Heart right ventricle (tissue), 16 donors: ENCODE data around the gene SNAP25. TPM values are rescaled to one million over a fixed set of nuclear protein-coding genes. Genes with fewer than 3 reads are reported as not detected.

Source experiments
- ATAC-seq, 8 donors: fragments of 200-7000 bp; cut with Tn5 transposase; one replicate each; pipeline ENCODE4 v1.9.1; 2020; ENCODE audit warnings: mild to moderate bottlenecking in 8 of 8, moderate library complexity in 8 of 8, moderate number of reproducible peaks in 1 of 8
- DNase-seq, 2 donors: peaks; one replicate each; pipeline ENCODE4 v3.0.0-alpha.2; 2020
- H3K27ac ChIP-seq, 10 donors: fragments of 200-600 bp; sonication (generic) in 2 of 10; one replicate each; pipeline versions ENCODE4 v1.5.0 to v1.8.0; 2020 to 2022; ENCODE audit warnings: mild to moderate bottlenecking in 3 of 10
- H3K27me3 ChIP-seq, 7 donors: fragments of 200-600 bp; one replicate each; pipeline ENCODE4 v1.8.0; 2021 to 2022; ENCODE audit warnings: mild to moderate bottlenecking in 2 of 7
- H3K36me3 ChIP-seq, 9 donors: fragments of 200-600 bp; sonication (generic) in 1 of 9; one replicate each; pipeline versions ENCODE4 v1.5.0 to v1.8.0; 2020 to 2022; ENCODE audit warnings: mild to moderate bottlenecking in 2 of 9
- H3K4me1 ChIP-seq, 9 donors: fragments of 200-600 bp; sonication (generic) in 1 of 9; one replicate each; pipeline versions ENCODE4 v1.5.0 to v1.8.0; 2020 to 2022; ENCODE audit warnings: mild to moderate bottlenecking in 4 of 9
- H3K4me3 ChIP-seq, 10 donors: fragments of 200-600 bp; sonication (generic) in 2 of 10; one replicate each; pipeline versions ENCODE4 v1.5.0 to v1.8.0; 2020 to 2022; ENCODE audit warnings: mild to moderate bottlenecking in 7 of 10, moderate library complexity in 2 of 10
- H3K9me3 ChIP-seq, 11 donors: fragments of 200-600 bp in 10 of 11; sonication (generic) in 2 of 11; one replicate each; pipeline versions ENCODE4 v1.5.0 to v1.8.0; 2013 to 2022; ENCODE audit warnings: mild to moderate bottlenecking in 2 of 11, control low read depth in 1 of 11, moderate library complexity in 1 of 11
- WGBS, 2 donors: extraction: QIAGEN DNeasy Blood & Tissue Kit; methylation state at CpG; one replicate each; pipeline ENCODE4 v1.1.7; 2013; ENCODE audit warnings: inconsistent platforms in 1 of 2; 5-methylcytosine and 5-hydroxymethylcytosine counted together
- intact Hi-C, 10 donors: fragments of 100-400 bp; cut with DNase I; formaldehyde crosslinking; loops; one replicate each; pipeline versions ENCODE4 v1.11.1 to v1.14.2; 2022
- polyA plus RNA-seq, 2 donors: library from polyadenylated mRNA; stranded (reverse); fragments of 200-250 nt; gene quantifications; one replicate each; pipeline ENCODE4 v1.2.3, GENCODE V29; 2013
- total RNA-seq, 10 donors: library from RNA; stranded (reverse); fragmentation: NEBNext Ultra II Directional in 3 of 10; extraction: Animal tissue kit (Norgen Biotek cat#: 25700) in 3 of 10; gene quantifications; one replicate each; pipeline versions ENCODE4 v1.2.1 to v1.2.4, GENCODE V29; 2021 to 2023
- TF ChIP-seq, protein P1 (sequence below), 9 donors: fragments of 200-600 bp; sonication (generic) in 2 of 9; IDR thresholded peaks; one replicate each; pipeline versions ENCODE4 v1.5.0 to v1.8.0; 2021 to 2022; ENCODE audit warnings: antibody characterized with exemption in 9 of 9, mild to moderate bottlenecking in 5 of 9, moderate library complexity in 1 of 9
- donor health status: Arrhythmogenic right ventricular cardiomyopathy.
- donor health status: ischemic (EF 13 %, LVEDD 7.1; RV severe dilation, severe dysfunction).
- donor health status: healthy with polysubstance abuse.
- donor health status: DM: no; HTN: yes; CAD: no.
- donor health status: DM: no; HTN: no; CAD: no.
- donor health status: ischemic (EF 25% LVEDD 6.9; RV normal size, moderate dysfunction).
- donor health status: ischemic (EF 25% LVEDD 5.7; RV mildly dilated, moderate dysfunction).
- donor health status: healthy.
- donor health status: DM: yes; HTN: yes; CAD: no.
- donor health status: Ischemic cardiomyopathy.
- donor health status: ischemic (EF 35%, LVEDD 5.7; RV mildly dilated, moderate dysfunction).
- donor health status: nonischemic (EF 11% LVEDD 7.7; RV severe dilation, severe dysfunction).
- donor health status: DM: yes; HTN: yes; CAD: no.
- donor health status: PGD.
- donor health status: ischemic (EF 29% LVEDD 5.4; RV normal size, mild dysfunction).
- donor health status: nonischemic (EF 23%, LVEDD 6.1; RV moderate dilation, normal function).

SNAP25 gene
- total and polyA plus RNA-seq, 12 donors = 0.09 to 0.87 (median 0.22) TPM; not detected in 5

DNA sequence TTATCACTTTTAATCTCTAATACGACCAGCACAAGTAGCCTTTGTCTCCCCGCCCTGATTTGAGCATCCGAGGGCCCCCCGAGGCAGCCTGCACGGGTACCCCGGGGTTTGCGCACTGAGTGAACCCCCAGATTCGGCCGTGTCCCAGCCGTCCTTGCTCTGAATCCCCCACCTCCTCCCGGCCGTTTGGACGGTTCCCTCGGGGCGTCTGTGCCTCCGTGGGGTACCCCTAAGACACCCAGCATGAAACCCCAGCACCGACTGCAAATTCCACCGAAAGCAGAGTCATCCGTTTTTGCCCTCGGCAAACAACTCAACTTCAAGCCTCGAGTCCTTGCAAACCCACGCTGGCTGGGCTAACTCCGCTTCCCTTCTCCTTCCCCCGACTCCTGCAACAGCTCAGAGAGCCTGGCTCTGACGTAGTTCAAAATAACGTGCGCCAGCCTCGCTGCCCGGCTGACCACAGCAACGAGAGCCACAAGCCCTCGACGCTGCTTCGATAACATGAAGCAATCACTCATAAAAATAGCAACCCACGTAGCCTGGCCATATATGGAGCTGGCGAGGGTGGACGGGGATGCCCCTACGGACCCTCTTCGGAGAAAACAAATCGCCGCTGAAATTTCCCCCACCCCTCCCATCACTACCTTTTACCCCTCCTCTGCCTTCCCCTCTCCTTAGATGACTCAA, 764 bp upstream of the SNAP25 start:
- ATAC-seq = peak in 5 of 8 donors; percentile 35 to 74 (median 49)
- no peak for DNase-seq
- intact Hi-C loops = no loop called here
- H3K36me3 ChIP-seq = no peaks in the 10 kb centered on the region
- H3K27ac ChIP-seq = peak overlapping the region in 3 of 10 donors; percentile 41 to 68 (median 51)
- 1 to 2% methylated on average over 40 of the region's 40 CpGs for WGBS, 2 donors
- H3K4me3 ChIP-seq = peak overlapping the region in 4 of 10 donors; percentile 15 to 49 (median 26)
- H3K9me3 ChIP-seq = no peaks in the 10 kb centered on the region
- peaks cover 0 to 28% (median 3%) of the 10 kb centered on the region in 9 donors for H3K4me1 ChIP-seq
- TF ChIP-seq, protein P1, sequence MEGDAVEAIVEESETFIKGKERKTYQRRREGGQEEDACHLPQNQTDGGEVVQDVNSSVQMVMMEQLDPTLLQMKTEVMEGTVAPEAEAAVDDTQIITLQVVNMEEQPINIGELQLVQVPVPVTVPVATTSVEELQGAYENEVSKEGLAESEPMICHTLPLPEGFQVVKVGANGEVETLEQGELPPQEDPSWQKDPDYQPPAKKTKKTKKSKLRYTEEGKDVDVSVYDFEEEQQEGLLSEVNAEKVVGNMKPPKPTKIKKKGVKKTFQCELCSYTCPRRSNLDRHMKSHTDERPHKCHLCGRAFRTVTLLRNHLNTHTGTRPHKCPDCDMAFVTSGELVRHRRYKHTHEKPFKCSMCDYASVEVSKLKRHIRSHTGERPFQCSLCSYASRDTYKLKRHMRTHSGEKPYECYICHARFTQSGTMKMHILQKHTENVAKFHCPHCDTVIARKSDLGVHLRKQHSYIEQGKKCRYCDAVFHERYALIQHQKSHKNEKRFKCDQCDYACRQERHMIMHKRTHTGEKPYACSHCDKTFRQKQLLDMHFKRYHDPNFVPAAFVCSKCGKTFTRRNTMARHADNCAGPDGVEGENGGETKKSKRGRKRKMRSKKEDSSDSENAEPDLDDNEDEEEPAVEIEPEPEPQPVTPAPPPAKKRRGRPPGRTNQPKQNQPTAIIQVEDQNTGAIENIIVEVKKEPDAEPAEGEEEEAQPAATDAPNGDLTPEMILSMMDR (IDR thresholded peaks at IDR 0.05) = no peak
- peaks cover 4 to 83% (median 53%) of the 10 kb centered on the region in 7 donors for H3K27me3 ChIP-seq

- H3K4me3 ChIP-seq = peak overlapping the region in 4 of 10 donors; percentile 21 to 49 (median 32)
- ATAC-seq (peak; percentile 83 to 92 (median 90)), DNase-seq (peak; percentile 66 to 80)
- no peaks in the 10 kb centered on the region for H3K36me3 ChIP-seq
- WGBS, 2 donors = 0 to 1% methylated on average over 32 of the region's 32 CpGs
- TF ChIP-seq, protein P1 (IDR thresholded peaks at IDR 0.05) = no peak
- no peak overlapping the region for H3K27ac ChIP-seq
- no peaks in the 10 kb centered on the region for H3K9me3 ChIP-seq
- H3K27me3 ChIP-seq = peaks cover 4 to 71% (median 53%) of the 10 kb centered on the region in 7 donors
- H3K4me1 ChIP-seq = peaks cover 0 to 28% (median 3%) of the 10 kb centered on the region in 9 donors
- intact Hi-C loops = no loop called here
These were observed 792 bp downstream of the SNAP25 start for GRCh38 chr20:10219452-10219791.

DNA sequence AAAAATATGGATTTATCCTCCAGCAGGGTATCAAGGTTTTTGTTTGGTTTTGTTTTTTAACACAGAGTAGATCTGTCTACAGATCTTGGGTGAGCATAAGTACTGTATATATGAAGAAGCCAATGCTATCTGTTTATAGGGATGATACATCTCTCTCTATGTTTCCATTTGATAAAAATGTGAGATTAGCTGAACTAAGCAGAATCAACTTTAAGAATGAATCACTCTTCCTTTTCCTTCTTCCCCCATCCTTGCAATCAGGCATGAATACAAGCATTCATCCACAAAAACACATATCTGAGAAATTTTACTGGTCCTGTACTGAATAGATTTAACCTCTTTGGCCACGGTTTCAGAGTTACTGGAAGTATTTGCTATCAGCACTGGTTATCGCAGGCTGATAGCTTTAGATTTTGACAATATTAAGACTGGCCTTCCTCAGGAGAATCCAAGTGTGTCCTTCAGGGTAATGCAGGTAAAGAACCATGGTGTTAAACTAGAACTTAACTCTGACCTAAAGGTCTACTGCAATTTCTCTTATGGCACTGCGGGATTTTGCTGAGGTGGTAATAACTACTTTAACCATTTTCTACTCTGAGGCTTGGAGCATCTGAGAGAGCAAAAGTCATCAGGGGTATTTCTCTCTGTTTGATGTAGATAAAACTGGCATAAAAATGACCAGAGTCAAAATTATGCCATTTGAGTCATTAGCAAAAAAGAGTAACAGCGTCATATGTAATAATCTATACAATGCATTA, 1.5 kb downstream of the SNAP25 start:
- no peaks in the 10 kb centered on the region for H3K9me3 ChIP-seq
- H3K36me3 ChIP-seq = no peaks in the 10 kb centered on the region
- 80 to 83% methylated on average over 4 of the region's 4 CpGs for WGBS, 2 donors
- ATAC-seq (no peak), DNase-seq (no peak)
- no peak overlapping the region for H3K27ac ChIP-seq
- H3K27me3 ChIP-seq = peaks cover 4 to 64% (median 49%) of the 10 kb centered on the region in 7 donors
- TF ChIP-seq, protein P1 (IDR thresholded peaks at IDR 0.05) = no peak
- intact Hi-C loops = loop anchor here in 1 of 10 donors (10.0 kb wide), 1 partner anchor 245 kb away; no protein-coding TSS in a partner anchor
- no peak overlapping the region for H3K4me3 ChIP-seq
- H3K4me1 ChIP-seq = peaks cover 0 to 28% (median 3%) of the 10 kb centered on the region in 9 donors

- intact Hi-C loops = loop anchor here in 1 of 10 donors (10.0 kb wide), 1 partner anchor 246 kb away; no protein-coding TSS in a partner anchor
- peaks cover 4 to 55% (median 41%) of the 10 kb centered on the region in 7 donors for H3K27me3 ChIP-seq
These were observed 2.4 kb downstream of the SNAP25 start for GRCh38 chr20:10221021-10221420.

More at GRCh38 chr20:10221021-10221420, 2.4 kb downstream of the SNAP25 start:
- no peaks in the 10 kb centered on the region for H3K36me3 ChIP-seq
- TF ChIP-seq, protein P1 (IDR thresholded peaks at IDR 0.05) = no peak
- no peaks in the 10 kb centered on the region for H3K9me3 ChIP-seq
- WGBS, 2 donors = 90 to 93% methylated on average over 6 of the region's 6 CpGs
- peaks cover 0 to 28% (median 3%) of the 10 kb centered on the region in 9 donors for H3K4me1 ChIP-seq
- DNase-seq (no peak), ATAC-seq (no peak)
- no peak overlapping the region for H3K27ac ChIP-seq
- H3K4me3 ChIP-seq = no peak overlapping the region
